Measurements from ENCODE around the gene UNCX.

Gene UNCX

GRCh38 chr7:1246871-1247526 lies 14.3 kb downstream of the UNCX start:
- TF ChIP-seq, protein P1, sequence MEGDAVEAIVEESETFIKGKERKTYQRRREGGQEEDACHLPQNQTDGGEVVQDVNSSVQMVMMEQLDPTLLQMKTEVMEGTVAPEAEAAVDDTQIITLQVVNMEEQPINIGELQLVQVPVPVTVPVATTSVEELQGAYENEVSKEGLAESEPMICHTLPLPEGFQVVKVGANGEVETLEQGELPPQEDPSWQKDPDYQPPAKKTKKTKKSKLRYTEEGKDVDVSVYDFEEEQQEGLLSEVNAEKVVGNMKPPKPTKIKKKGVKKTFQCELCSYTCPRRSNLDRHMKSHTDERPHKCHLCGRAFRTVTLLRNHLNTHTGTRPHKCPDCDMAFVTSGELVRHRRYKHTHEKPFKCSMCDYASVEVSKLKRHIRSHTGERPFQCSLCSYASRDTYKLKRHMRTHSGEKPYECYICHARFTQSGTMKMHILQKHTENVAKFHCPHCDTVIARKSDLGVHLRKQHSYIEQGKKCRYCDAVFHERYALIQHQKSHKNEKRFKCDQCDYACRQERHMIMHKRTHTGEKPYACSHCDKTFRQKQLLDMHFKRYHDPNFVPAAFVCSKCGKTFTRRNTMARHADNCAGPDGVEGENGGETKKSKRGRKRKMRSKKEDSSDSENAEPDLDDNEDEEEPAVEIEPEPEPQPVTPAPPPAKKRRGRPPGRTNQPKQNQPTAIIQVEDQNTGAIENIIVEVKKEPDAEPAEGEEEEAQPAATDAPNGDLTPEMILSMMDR (IDR thresholded peaks at IDR 0.05), result no peak

GRCh38 chr7:1247527-1248041 lies 14.9 kb downstream of the UNCX start:
- TF ChIP-seq, protein P1 (IDR thresholded peaks at IDR 0.05), result no peak

GRCh38 chr7:1248143-1248915 lies 15.7 kb downstream of the UNCX start:
- TF ChIP-seq, protein P1 (IDR thresholded peaks at IDR 0.05), result no peak

- TF ChIP-seq, protein P1 (IDR thresholded peaks at IDR 0.05), result no peak
Observed at GRCh38 chr7:1248916-1249581, 16.4 kb downstream of the UNCX start.

DNA sequence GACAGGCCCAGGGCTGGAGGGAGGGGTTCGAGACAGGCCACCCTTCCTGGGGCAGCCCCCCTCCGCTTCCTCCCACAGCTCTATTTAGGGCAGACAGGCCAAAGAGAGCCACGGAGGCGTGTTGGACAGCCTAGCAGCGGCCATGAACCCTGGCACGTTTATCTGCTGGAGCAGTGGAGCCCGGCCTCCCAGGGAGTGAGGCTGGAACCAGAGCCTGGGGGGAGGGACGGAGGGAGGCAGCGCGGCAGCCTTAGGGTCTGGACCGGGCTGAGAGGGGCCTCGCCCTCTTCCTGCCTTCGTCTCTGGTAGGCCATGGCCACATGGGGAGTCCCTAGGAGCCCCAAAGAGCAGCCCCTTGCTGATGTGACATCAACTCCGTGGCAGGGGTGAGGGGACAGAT lies 17.1 kb downstream of the UNCX start:
- TF ChIP-seq, protein P1 (IDR thresholded peaks at IDR 0.05), result no peak

DNA sequence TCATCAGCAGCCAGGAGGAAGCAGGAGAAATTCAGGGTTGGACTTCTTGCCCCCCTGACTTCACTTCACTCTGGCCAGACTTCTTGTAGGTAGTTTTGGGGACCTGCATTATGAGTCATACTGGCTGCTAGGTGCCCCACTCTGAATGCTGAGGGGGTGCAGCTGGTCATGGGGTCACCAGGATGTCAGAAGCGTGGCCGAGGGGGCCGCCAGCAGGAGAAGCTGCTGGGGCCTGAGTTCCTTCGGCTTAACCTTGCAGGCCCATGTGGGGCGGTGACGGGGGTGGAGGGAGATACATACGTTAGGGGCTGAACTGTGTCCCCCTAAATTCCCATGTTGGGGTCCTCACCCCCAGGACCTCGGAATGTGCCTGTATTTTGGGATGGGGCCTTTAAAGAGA lies 18.2 kb downstream of the UNCX start:
- TF ChIP-seq, protein P1 (IDR thresholded peaks at IDR 0.05), result no peak

DNA sequence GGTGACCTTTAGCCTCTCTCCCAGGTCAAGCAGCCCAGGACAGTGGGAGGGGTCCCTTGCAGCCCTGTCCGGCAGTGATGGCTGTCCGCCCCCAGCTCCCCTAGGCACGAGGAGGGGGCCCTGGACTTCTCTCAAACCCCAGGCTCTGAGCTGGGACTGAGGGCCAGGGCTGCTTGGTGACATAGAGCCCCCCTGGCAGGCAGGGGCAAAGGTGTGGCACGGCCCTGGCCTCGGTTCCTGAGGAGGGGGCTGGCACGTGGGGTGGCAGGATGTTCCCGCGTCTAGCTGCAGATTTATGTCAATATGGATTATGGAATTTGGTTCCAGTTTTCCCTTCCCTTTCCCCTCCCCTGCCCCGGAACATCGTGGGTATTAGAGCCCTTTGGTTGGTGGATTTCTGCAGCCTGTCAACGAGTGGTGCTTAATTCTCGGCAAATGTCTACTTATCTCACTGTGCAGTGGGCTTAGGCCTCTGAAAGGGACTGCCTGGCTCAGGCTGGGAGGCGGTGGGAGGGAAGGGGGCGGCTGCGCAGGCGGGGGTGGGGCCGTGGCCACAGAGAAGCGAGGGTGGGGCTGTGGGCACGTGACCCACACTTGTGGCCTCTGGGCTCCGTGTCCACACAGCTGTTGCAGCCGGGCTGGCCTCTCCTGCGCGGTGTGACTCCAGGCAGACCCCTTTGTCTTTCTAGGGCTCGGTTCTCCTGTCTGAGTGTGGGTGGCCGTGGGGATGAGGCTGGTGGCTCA lies 19.3 kb downstream of the UNCX start:
- TF ChIP-seq, protein P1 (IDR thresholded peaks at IDR 0.05), result no peak
